Daoy (cell line): Measurements from ENCODE around the gene CNTN4. TPM values are rescaled to one million over a fixed set of nuclear protein-coding genes. Genes with fewer than 3 reads are reported as not detected.

Experiments
- DNase-seq: peaks from one replicate; pipeline ENCODE4 v3.0.0-alpha.2; 2015; ENCODE audit warnings: low read depth
- total RNA-seq: library from RNA; depleted of rRNA; stranded (reverse); fragments of >200 nt; shearing (Covaris generic); gene quantifications from 2 replicates; pipeline ENCODE4 v1.2.3, GENCODE V29; 2014

CNTN4 gene
- total RNA-seq, 1 experiment from 2014 or later: 0.06 TPM

- no peak for DNase-seq
Measured at GRCh38 chr3:3097958-3098357, 999.3 kb downstream of the CNTN4 start.

GRCh38 chr3:3101660-3102458 lies 1003.2 kb downstream of the CNTN4 start:
- no peak for DNase-seq

GRCh38 chr3:3102751-3103150 lies 1004.1 kb downstream of the CNTN4 start:
- no peak for DNase-seq

- DNase-seq: no peak
Measured at GRCh38 chr3:3105246-3105645, 1006.6 kb downstream of the CNTN4 start.

- no peak for DNase-seq
Measured at GRCh38 chr3:3105815-3106214, 1007.1 kb downstream of the CNTN4 start.

- no peak for DNase-seq
Measured at GRCh38 chr3:3107181-3107580, 1008.5 kb downstream of the CNTN4 start.
